ENCODE measurements around the gene PANK2. TPM values are rescaled to one million over a fixed set of nuclear protein-coding genes. Genes with fewer than 3 reads are reported as not detected.
A peak's percentile ranks its signal among the peaks of the same experiment; 100 is the strongest.

PANK2 gene
- total RNA-seq, 1 donor from 2014 or later, result 55.3 TPM

DNA sequence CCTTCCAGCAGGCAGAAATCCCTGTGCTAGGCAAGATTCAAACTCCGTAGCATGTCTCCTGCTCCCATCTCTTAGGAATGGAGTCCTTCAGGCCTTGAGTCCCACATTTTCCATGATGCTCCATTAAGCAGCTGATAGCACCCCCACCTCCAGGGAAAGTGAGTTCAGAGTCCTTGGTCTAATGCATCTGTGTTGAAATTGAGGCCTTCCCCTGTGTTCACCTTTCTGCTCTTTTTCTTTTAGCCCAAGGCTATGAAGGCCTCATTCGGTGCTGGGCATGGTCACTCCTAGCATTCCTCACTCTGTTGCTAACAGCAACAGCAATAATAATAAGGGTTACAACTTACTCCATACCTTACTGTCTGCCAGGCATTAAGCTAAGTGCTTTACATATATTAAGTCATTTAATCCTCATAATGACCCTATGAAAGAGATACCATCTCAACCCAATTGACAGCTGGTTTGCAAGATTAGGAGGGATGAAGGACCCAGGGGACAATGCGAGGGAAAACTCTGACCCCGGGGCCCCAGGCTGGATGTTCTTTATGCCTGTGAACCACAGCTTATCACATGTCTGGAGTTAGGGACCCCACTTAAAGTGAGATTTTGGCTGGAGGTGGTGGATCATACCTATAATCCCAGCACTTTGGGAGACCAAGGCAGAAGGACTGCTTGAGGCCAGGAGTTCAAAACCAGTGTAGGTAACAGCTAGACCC lies 17.5 kb upstream of the PANK2 start:
- no peaks in the 10 kb centered on the region for H3K9me3 Mint-ChIP-seq
- H3K36me3 Mint-ChIP-seq, result peaks cover 24% of the 10 kb centered on the region
- no peaks in the 10 kb centered on the region for H3K27me3 Mint-ChIP-seq
- peak overlapping the region; percentile 25 for H3K4me3 Mint-ChIP-seq
- TF ChIP-seq, protein P1, sequence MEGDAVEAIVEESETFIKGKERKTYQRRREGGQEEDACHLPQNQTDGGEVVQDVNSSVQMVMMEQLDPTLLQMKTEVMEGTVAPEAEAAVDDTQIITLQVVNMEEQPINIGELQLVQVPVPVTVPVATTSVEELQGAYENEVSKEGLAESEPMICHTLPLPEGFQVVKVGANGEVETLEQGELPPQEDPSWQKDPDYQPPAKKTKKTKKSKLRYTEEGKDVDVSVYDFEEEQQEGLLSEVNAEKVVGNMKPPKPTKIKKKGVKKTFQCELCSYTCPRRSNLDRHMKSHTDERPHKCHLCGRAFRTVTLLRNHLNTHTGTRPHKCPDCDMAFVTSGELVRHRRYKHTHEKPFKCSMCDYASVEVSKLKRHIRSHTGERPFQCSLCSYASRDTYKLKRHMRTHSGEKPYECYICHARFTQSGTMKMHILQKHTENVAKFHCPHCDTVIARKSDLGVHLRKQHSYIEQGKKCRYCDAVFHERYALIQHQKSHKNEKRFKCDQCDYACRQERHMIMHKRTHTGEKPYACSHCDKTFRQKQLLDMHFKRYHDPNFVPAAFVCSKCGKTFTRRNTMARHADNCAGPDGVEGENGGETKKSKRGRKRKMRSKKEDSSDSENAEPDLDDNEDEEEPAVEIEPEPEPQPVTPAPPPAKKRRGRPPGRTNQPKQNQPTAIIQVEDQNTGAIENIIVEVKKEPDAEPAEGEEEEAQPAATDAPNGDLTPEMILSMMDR (conservative IDR thresholded peaks at IDR 0.05), result no peak
- peak overlapping the region; percentile 86 for H3K27ac Mint-ChIP-seq
- no peak for DNase-seq (ENCODE audit: extremely low spot score, unreplicated experiment)
- peaks cover 21% of the 10 kb centered on the region for H3K4me1 Mint-ChIP-seq (ENCODE audit: unreplicated experiment)

GRCh38 chr20:3873507-3873906 lies 15.7 kb upstream of the PANK2 start:
- Mint-ChIP-seq H3K9me3 (no peaks in the 10 kb centered on the region), H3K4me1 (ENCODE audit: unreplicated experiment) (peaks cover 21% of the 10 kb centered on the region), H3K4me3 (no peak overlapping the region), H3K36me3 (peaks cover 21% of the 10 kb centered on the region), H3K27me3 (no peaks in the 10 kb centered on the region), H3K27ac (peak overlapping the region; percentile 48)
- DNase-seq (ENCODE audit: extremely low spot score, unreplicated experiment), result no peak
- TF ChIP-seq, protein P1 (conservative IDR thresholded peaks at IDR 0.05), result no peak

GRCh38 chr20:3874194-3874844 lies 14.9 kb upstream of the PANK2 start:
- peak overlapping the region; percentile 6 for H3K4me3 Mint-ChIP-seq
- TF ChIP-seq, protein P1 (conservative IDR thresholded peaks at IDR 0.05), result no peak
- H3K4me1 Mint-ChIP-seq (ENCODE audit: unreplicated experiment), result peaks cover 21% of the 10 kb centered on the region
- H3K27ac Mint-ChIP-seq, result peak overlapping the region; percentile 9
- H3K9me3 Mint-ChIP-seq, result no peaks in the 10 kb centered on the region
- no peak for DNase-seq (ENCODE audit: extremely low spot score, unreplicated experiment)
- no peaks in the 10 kb centered on the region for H3K27me3 Mint-ChIP-seq
- H3K36me3 Mint-ChIP-seq, result peaks cover 23% of the 10 kb centered on the region

- H3K27me3 Mint-ChIP-seq, result no peaks in the 10 kb centered on the region
- DNase-seq (ENCODE audit: extremely low spot score, unreplicated experiment), result no peak
- H3K4me3 Mint-ChIP-seq, result no peak overlapping the region
- peaks cover 21% of the 10 kb centered on the region for H3K4me1 Mint-ChIP-seq (ENCODE audit: unreplicated experiment)
- H3K27ac Mint-ChIP-seq, result no peak overlapping the region
- TF ChIP-seq, protein P1 (conservative IDR thresholded peaks at IDR 0.05), result no peak
- H3K36me3 Mint-ChIP-seq, result peaks cover 23% of the 10 kb centered on the region
- no peaks in the 10 kb centered on the region for H3K9me3 Mint-ChIP-seq
Observed at GRCh38 chr20:3875378-3875974, 13.7 kb upstream of the PANK2 start.

GRCh38 chr20:3876000-3876399 lies 13.2 kb upstream of the PANK2 start:
- Mint-ChIP-seq H3K4me3 (no peak overlapping the region), H3K9me3 (no peaks in the 10 kb centered on the region), H3K4me1 (ENCODE audit: unreplicated experiment) (peaks cover 21% of the 10 kb centered on the region), H3K36me3 (peaks cover 23% of the 10 kb centered on the region), H3K27me3 (no peaks in the 10 kb centered on the region), H3K27ac (no peak overlapping the region)
- TF ChIP-seq, protein P1 (conservative IDR thresholded peaks at IDR 0.05), result no peak
- DNase-seq (ENCODE audit: extremely low spot score, unreplicated experiment), result no peak

Measured in type B pancreatic cell (in vitro differentiated cells).